IPS-18c (cell line): ENCODE measurements around the gene ZNF516.
A peak's percentile ranks its signal among the peaks of the same experiment; 100 is the strongest.
"Not testable (repeated sequence)": the region's sequence is repeated elsewhere in the genome, so short reads cannot be mapped to it uniquely, and the experiment has no call there.

Experiments used
- H3K4me3 ChIP-seq: 2 replicates; pipeline ENCODE4 v1.7.0; 2013; ENCODE audit warnings: low read depth, mild to moderate bottlenecking, low read length, moderate library complexity; ENCODE audit not compliant: insufficient read depth
- H3K9me3 ChIP-seq: one replicate; pipeline ENCODE4 v1.6.1; 2013; ENCODE audit warnings: mild to moderate bottlenecking, low read length, moderate library complexity; ENCODE audit not compliant: control insufficient read depth, insufficient read depth

ZNF516 gene, protein sequence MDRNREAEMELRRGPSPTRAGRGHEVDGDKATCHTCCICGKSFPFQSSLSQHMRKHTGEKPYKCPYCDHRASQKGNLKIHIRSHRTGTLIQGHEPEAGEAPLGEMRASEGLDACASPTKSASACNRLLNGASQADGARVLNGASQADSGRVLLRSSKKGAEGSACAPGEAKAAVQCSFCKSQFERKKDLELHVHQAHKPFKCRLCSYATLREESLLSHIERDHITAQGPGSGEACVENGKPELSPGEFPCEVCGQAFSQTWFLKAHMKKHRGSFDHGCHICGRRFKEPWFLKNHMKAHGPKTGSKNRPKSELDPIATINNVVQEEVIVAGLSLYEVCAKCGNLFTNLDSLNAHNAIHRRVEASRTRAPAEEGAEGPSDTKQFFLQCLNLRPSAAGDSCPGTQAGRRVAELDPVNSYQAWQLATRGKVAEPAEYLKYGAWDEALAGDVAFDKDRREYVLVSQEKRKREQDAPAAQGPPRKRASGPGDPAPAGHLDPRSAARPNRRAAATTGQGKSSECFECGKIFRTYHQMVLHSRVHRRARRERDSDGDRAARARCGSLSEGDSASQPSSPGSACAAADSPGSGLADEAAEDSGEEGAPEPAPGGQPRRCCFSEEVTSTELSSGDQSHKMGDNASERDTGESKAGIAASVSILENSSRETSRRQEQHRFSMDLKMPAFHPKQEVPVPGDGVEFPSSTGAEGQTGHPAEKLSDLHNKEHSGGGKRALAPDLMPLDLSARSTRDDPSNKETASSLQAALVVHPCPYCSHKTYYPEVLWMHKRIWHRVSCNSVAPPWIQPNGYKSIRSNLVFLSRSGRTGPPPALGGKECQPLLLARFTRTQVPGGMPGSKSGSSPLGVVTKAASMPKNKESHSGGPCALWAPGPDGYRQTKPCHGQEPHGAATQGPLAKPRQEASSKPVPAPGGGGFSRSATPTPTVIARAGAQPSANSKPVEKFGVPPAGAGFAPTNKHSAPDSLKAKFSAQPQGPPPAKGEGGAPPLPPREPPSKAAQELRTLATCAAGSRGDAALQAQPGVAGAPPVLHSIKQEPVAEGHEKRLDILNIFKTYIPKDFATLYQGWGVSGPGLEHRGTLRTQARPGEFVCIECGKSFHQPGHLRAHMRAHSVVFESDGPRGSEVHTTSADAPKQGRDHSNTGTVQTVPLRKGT

GRCh38 chr18:76495006-76495370 lies at the start of gene ZNF516:
ZNF516 (minus strand) TSS chr18:76495242; CDS start chr18:76443054, 52,188 bp downstream.
- H3K9me3 ChIP-seq, result no peaks in the 10 kb centered on the region
- peak within 1 kb of the TSS; percentile 78 for H3K4me3 ChIP-seq

- H3K9me3 ChIP-seq, result no peaks in the 10 kb centered on the region
- no peak overlapping the region for H3K4me3 ChIP-seq
These were observed 43.8 kb upstream of the ZNF516 start for GRCh38 chr18:76538846-76539245.

DNA sequence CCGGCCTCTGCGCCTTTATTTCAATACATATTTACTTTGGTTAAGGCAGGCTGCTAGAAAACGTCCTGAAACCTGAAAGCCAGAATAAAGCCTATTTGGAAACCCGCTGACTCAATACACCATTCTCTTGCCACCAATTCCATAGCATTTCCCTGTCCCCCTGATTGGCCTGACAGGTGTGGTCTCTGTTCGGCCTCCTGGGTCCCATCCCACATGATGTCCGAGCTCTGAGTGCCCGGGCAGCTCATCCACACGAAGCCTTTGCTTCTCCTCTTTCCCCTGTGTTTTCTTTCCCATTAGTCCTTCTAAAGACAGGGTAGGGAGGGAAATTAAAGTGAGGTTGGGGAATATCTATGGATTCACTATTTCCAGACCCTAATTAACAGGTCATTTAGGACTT lies 42.6 kb upstream of the ZNF516 start:
- H3K4me3 ChIP-seq, result no peak overlapping the region

GRCh38 chr18:76536593-76536992 lies 41.6 kb upstream of the ZNF516 start:
- H3K9me3 ChIP-seq, H3K4me3 ChIP-seq: not testable (repeated sequence)

More for the DNA sequence above, 42.6 kb upstream of the ZNF516 start:
- H3K9me3 ChIP-seq, result no peaks in the 10 kb centered on the region

DNA sequence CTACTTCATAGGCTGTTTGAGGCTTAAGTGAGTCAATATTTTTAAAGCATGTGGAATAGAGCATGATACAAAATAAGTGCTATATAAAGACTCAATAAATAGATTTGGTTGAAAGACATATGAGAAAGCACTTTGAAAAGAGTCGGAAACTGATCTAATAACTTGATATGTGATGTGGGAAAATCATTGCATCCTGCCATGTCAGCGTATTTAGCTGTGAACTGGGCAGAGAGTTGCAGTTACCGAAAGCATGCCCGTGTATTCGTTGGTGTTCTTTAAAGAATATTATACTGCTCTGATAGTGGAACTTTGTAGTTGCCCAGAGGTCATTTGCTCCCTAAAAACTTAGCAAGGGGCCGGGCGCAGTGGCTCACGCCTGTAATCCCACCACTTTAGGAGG lies 37.8 kb upstream of the ZNF516 start:
- H3K9me3 ChIP-seq, result no peaks in the 10 kb centered on the region

DNA sequence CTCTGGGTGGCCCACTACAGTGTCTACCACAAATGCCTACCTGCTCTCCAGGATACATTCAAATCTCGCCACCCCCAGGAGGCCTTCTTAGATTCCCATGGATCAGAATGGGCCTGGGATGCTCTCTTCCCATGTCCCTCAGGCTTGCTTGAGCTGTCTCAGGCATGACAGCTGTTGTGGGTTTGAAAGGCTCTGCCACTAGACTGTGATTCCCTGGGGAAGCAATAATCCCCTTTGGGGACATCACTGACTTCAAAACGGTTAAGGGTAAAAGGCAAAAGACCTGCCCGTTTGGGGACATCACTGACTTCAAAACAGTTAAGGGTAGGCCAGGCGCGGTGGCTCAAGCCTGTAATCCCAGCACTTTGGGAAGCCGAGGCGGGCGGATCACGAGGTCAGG lies 35.8 kb upstream of the ZNF516 start:
- Histone ChIP-seq H3K4me3 (no peak overlapping the region), H3K9me3 (no peaks in the 10 kb centered on the region)

More for the DNA sequence above, 37.8 kb upstream of the ZNF516 start:
- no peak overlapping the region for H3K4me3 ChIP-seq

DNA sequence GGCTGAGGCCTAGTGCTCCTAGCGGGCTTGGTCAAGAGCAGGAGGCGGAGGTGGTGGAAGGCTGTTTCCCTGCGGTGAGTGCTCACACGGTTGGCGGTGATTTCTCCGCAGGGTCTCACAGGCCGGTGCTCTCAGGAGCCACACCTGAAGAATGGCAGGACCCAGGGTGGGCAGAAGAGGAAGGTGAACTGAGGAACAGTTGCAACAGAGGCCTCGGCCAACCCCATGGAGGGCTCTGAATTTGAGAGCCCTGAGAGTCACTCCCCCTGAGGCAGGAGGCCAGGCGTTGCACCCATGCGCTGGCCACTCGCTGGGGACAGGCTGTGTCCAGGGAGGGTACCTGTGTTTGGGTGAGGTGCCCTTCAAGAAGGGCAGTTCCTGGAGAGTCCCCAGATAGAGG lies 35.3 kb upstream of the ZNF516 start:
- H3K4me3 ChIP-seq, result no peak overlapping the region
- no peaks in the 10 kb centered on the region for H3K9me3 ChIP-seq

DNA sequence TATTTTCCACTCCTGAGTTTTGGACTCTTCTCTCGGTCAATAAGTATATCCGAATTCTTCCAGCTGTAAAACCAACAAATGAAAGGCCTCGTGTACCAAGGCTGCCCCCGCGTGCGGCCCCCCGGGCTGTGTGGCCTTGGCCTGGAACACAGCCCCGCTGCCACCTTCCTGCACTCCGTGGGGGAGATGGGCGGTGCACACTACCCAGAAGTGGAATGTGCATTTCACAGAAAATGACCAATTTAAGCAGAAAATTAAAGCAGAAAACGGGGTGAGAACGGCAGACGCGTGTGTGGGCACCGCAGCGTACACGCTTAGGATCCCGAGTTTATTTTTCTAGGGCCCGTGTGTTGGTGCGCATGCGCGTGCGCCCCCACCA lies 34.4 kb upstream of the ZNF516 start:
- Histone ChIP-seq H3K4me3 (no peak overlapping the region), H3K9me3 (no peaks in the 10 kb centered on the region)

DNA sequence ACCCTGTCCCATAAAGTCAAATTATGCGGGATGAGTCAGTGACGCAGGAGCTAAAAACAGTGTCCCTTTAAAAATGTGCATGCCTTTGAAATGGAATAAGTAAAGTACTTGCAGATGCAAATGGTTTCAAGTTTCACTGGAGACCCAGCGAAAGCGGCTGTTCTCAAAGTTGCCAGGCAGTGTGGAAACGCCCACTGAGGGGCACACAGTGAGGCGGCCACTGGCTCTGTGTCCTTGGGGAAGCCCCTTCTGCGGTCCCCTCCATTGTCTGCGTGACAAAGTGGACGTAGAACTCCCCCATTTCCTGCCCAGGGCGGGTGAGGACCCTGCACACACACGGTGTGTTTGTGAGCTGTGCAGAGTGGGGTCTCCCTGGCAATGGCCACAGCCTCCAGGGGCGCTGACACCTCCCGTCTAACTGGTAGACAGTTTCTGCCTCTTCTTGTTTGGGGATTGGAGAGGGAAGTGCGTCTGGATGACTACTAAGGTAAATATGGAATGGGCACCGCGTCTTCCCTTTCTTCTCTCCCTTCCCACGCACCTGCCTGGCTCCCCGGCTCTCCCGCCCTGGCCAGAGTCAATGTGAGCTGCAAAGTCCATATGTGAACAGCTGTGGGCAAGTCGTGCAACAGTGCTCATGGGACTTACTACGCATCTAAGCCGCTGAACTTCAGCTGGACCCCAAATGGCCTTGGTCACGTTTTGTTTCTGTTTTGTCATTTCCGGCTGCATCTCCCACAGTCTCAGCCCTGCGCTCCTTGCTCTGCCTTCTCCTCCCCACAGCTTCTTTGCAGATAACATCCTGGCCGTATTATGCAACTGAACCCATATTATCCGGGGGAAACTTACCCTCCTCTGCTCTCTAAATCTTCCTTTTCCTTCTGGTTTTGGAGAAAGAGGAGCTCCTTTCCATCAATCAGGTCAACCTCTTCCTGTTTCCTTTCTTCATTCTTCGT lies 33.7 kb upstream of the ZNF516 start:
- Histone ChIP-seq H3K4me3 (peak overlapping the region; percentile 29; the same call in 1 of the 2 replicates), H3K9me3 (no peaks in the 10 kb centered on the region)

DNA sequence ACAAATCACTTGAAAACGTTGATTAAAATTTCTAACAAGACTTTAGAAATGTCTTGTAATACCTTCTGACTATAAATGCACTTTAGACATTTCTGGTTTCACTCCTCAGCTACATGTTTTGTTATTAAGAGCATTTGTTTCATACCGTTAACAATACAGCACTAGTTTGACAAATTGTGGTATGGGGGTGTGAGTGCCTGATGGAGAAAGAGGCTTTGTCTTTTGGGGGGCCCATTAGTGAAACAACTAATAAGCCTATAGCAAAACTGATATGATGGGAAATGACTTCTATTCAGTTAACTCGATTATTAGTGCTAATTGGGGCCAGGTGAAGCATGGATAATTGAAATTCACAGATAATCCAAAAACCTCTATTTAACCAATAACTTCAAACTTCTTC lies 30.9 kb upstream of the ZNF516 start:
- Histone ChIP-seq H3K9me3 (no peaks in the 10 kb centered on the region), H3K4me3 (no peak overlapping the region)

GRCh38 chr18:76524900-76525698 lies 30.1 kb upstream of the ZNF516 start:
- H3K9me3 ChIP-seq, result no peaks in the 10 kb centered on the region
- H3K4me3 ChIP-seq, result peak overlapping the region; percentile 28; the same call in 1 of the 2 replicates

GRCh38 chr18:76524477-76524876 lies 29.4 kb upstream of the ZNF516 start:
- no peak overlapping the region for H3K4me3 ChIP-seq
- no peaks in the 10 kb centered on the region for H3K9me3 ChIP-seq

GRCh38 chr18:76522551-76522950 lies 27.5 kb upstream of the ZNF516 start:
- Histone ChIP-seq H3K9me3 (no peaks in the 10 kb centered on the region), H3K4me3 (no peak overlapping the region)

DNA sequence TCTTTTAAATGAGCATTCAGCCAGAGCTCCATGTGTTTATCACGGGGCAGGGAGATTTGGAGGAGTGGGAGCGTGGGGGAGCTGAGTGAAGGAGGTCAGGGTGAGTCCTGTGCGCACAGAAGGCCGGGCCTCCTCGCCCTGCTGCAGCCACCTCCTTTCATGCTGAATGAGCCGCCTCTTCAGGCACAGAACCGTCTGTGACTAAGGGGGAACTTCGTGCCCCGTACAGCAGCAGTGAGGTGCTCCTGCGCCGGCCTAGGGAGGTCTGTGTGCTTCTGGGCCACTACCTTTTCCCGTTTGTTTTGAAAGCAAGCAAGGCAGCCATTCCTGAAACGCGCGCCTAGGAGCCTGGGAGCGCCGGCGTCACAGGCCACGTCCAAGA lies 27.1 kb upstream of the ZNF516 start:
- no peak overlapping the region for H3K4me3 ChIP-seq

DNA sequence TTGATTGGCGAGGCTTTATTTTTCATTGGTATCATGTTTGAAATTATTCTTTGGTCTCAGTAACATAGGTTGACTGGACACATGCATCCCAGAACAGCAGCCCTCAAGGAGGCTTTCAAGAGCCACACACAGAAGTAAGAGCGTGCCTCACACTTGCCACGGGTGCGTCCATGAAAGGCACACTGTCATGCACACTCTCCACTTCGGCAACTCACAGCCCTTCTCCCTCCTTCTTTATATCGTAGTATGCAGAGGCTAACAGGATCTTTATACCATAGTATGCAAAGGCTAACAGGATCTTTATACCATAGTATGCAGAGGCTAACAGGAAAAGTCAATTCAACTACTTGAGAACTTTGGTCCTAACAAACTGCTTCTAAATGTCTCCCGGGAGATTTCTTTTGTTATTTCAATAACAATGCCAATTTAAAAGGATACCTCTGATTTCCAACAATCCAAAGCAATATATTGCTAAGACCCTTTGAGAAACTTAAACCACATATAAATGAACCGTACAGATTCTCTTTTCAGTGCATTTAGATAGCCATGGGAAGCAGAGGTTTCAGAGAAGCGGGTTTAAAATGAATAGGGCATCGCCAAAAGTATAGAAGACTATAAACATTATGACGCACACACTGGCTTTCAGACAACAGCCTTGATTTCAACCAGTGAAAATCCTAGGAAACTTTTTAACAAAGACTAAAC lies 26.5 kb upstream of the ZNF516 start:
- no peak overlapping the region for H3K4me3 ChIP-seq
- no peaks in the 10 kb centered on the region for H3K9me3 ChIP-seq

More for the DNA sequence above, 27.1 kb upstream of the ZNF516 start:
- no peaks in the 10 kb centered on the region for H3K9me3 ChIP-seq
